ENCODE results near the gene FBXO5. TPM values are rescaled to one million over a fixed set of nuclear protein-coding genes. Genes with fewer than 3 reads are reported as not detected.
"Not testable (repeated sequence)": the region's sequence is repeated elsewhere in the genome, so short reads cannot be mapped to it uniquely, and the experiment has no call there.

The FBXO5 gene
- total and polyA plus RNA-seq, 4 donors = 1.5 to 32.1 (median 1.8) TPM

- no peak overlapping the region for H3K9ac ChIP-seq (ENCODE audit: low read depth in 1 of 2, low read length in 2 of 2)
- no peak for DNase-seq (ENCODE audit: low spot score)
- TF ChIP-seq FOXA1 (IDR thresholded peaks at IDR 0.05) = no peak
- TF ChIP-seq HNF4A (conservative IDR thresholded peaks at IDR 0.05) = no peak
- TF ChIP-seq EGR1 (IDR thresholded peaks at IDR 0.05; ENCODE audit: low read depth in 2 of 2) = no peak
- TF ChIP-seq RAD21 (IDR thresholded peaks at IDR 0.05) = no peak
- no peak for TF ChIP-seq CTCF (IDR thresholded peaks at IDR 0.05; ENCODE audit: low read depth, low read length, missing input control)
- no peak for TF ChIP-seq FOXA2 (IDR thresholded peaks at IDR 0.05)
- no peak for TF ChIP-seq GABPA (IDR thresholded peaks at IDR 0.05 in 1 of 2, conservative IDR thresholded peaks at IDR 0.05 in 1 of 2)
- TF ChIP-seq HNF4G (IDR thresholded peaks at IDR 0.05) = no peak
- TF ChIP-seq NR2F2 (IDR thresholded peaks at IDR 0.05) = no peak
- TF ChIP-seq MAX (IDR thresholded peaks at IDR 0.05) = no peak
- TF ChIP-seq ATF3 (IDR thresholded peaks at IDR 0.05) = no peak
- no peak for TF ChIP-seq YY1 (IDR thresholded peaks at IDR 0.05)
- no peak for TF ChIP-seq TAF1 (conservative IDR thresholded peaks at IDR 0.05)
- no peak for TF ChIP-seq JUND (IDR thresholded peaks at IDR 0.05)
- no peak for TF ChIP-seq RXRA (IDR thresholded peaks at IDR 0.05)
- no peak for TF ChIP-seq REST (IDR thresholded peaks at IDR 0.05)
- no peak for TF ChIP-seq SP1 (IDR thresholded peaks at IDR 0.05)
- no peaks in the 10 kb centered on the region for H3K9me3 ChIP-seq (ENCODE audit: control insufficient read depth in 4 of 4, low read length in 3 of 4)
- peaks cover 0 to 5% (median 2%) of the 10 kb centered on the region in 4 donors for H3K36me3 ChIP-seq (ENCODE audit: control insufficient read depth in 4 of 4, insufficient read depth in 3 of 4, low read depth in 1 of 4, low read length in 3 of 4)
- no peaks in the 10 kb centered on the region for H3K27me3 ChIP-seq (ENCODE audit: control insufficient read depth in 4 of 4, insufficient read depth in 4 of 4, low read length in 3 of 4)
- peaks cover 7 to 18% (median 11%) of the 10 kb centered on the region in 4 donors for H3K4me1 ChIP-seq (ENCODE audit: control insufficient read depth in 4 of 4, insufficient read depth in 4 of 4, low read length in 3 of 4)
- H3K27ac ChIP-seq (ENCODE audit: low read depth in 1 of 2, low read length in 2 of 2) = no peak overlapping the region
- H3K4me3 ChIP-seq (ENCODE audit: low read depth in 1 of 3, low read length in 3 of 3) = no peak overlapping the region
- WGBS = 87% methylated on average over 2 of the region's 2 CpGs
Observed at GRCh38 chr6:152986978-152987377, 4.1 kb upstream of the FBXO5 start.

GRCh38 chr6:152985300-152985699, 2.5 kb upstream of the FBXO5 start:
- H3K4me1 ChIP-seq (ENCODE audit: control insufficient read depth in 4 of 4, insufficient read depth in 4 of 4, low read length in 3 of 4) = peaks cover 8 to 18% (median 13%) of the 10 kb centered on the region in 4 donors
- not testable (repeated sequence) for DNase-seq (ENCODE audit: low spot score)

More at GRCh38 chr6:152985300-152985699, 2.5 kb upstream of the FBXO5 start:
- not testable (repeated sequence) for H3K27ac ChIP-seq (ENCODE audit: low read depth in 1 of 2, low read length in 2 of 2); H3K36me3 ChIP-seq (ENCODE audit: control insufficient read depth in 4 of 4, insufficient read depth in 3 of 4, low read depth in 1 of 4, low read length in 3 of 4); H3K27me3 ChIP-seq (ENCODE audit: control insufficient read depth in 4 of 4, insufficient read depth in 4 of 4, low read length in 3 of 4); H3K9me3 ChIP-seq (ENCODE audit: control insufficient read depth in 4 of 4, low read length in 3 of 4); H3K9ac ChIP-seq (ENCODE audit: low read depth in 1 of 2, low read length in 2 of 2); H3K4me3 ChIP-seq (ENCODE audit: low read depth in 1 of 3, low read length in 3 of 3)
- 94% methylated on average over 11 of the region's 11 CpGs for WGBS
